K562 (cell line): ENCODE measurements around the gene LIAS. TPM values are rescaled to one million over a fixed set of nuclear protein-coding genes. Genes with fewer than 3 reads are reported as not detected.

Source experiments
- FOS ChIP-seq: IDR thresholded peaks from 3 replicates; pipeline ENCODE4 v1.6.1; 2011; ENCODE audit not compliant: insufficient read length; ENCODE audit errors: extremely low read depth
- SIN3B ChIP-seq: fragments of 450-650 bp; IDR thresholded peaks from 2 replicates; pipeline ENCODE4 v1.6.1; 2017; ENCODE audit warnings: low read depth, mild to moderate bottlenecking, moderate library complexity
- STAT5B ChIP-seq: fragments of 250-450 bp; sonication (Bioruptor Pico); IDR thresholded peaks from 2 replicates; pipeline ENCODE4 v1.8.0; 2021; ENCODE audit warnings: mild to moderate bottlenecking, inconsistent platforms
- TBL1XR1 ChIP-seq, 2 experiments: IDR thresholded peaks; 2 replicates each; pipeline ENCODE4 v1.6.1; 2012; ENCODE audit warnings: improper control_type of control experiment in 2 of 2, low read length in 2 of 2, mild to moderate bottlenecking in 1 of 2
- ZNF165 ChIP-seq: fragments of 250-450 bp; sonication (Bioruptor Pico); IDR thresholded peaks from 2 replicates; pipeline ENCODE4 v1.4.0; 2020; ENCODE audit warnings: borderline replicate concordance
- ZNF197 ChIP-seq: fragments of 200-800 bp; sonication (Bioruptor generic); IDR thresholded peaks from 2 replicates; pipeline ENCODE4 v1.6.1; 2016; ENCODE audit warnings: low read depth, missing genetic modification characterization, missing compliant biosample characterization
- ZNF3 ChIP-seq: fragments of 250-450 bp; sonication (Bioruptor Pico); IDR thresholded peaks from 2 replicates; pipeline ENCODE4 v1.5.0; 2021; ENCODE audit warnings: mild to moderate bottlenecking, moderate library complexity
- polyA plus RNA-seq, 8 experiments: library from polyadenylated mRNA; depleted of rRNA in 4 of 8; stranded (reverse) in 5 of 8; unstranded in 3 of 8; fragments of >200 nt; fragmentation: Nextera tagmentation in 2 of 8; fragmentation: Illumina TruSeq in 1 of 8; extraction: Ambion mirVana in 2 of 8; extraction: Trizol in 1 of 8; gene quantifications; 2 replicates each; pipeline versions ENCODE4 v1.2.1 to v1.2.3, GENCODE V29; 2011 to 2014; ENCODE audit warnings: inconsistent platforms in 1 of 8, missing spikeins in 1 of 8
- total RNA-seq, 7 experiments: library from RNA; depleted of rRNA in 6 of 7; stranded (reverse); fragments of >200 nt in 6 of 7; fragmentation: Illumina TruSeq in 2 of 7; extraction: Trizol in 2 of 7; gene quantifications; 2 replicates each; pipeline versions ENCODE4 v1.2.1 to v1.2.3, GENCODE V29; 2011 to 2021; ENCODE audit warnings: low replicate concordance in 1 of 7
- TF ChIP-seq, protein P1 (sequence below): fragments of 450-650 bp; IDR thresholded peaks from 2 replicates; pipeline ENCODE4 v1.6.1; 2016; ENCODE audit warnings: mild to moderate bottlenecking, moderate library complexity
- TF ChIP-seq, protein P2 (sequence below), 2 experiments: fragments of 450-650 bp in 1 of 2; sonication (generic) in 1 of 2; formaldehyde crosslinking in 1 of 2; IDR thresholded peaks in 1 of 2; conservative IDR thresholded peaks in 1 of 2; 2 replicates each; pipeline versions ENCODE4 v1.6.1 to v1.8.1; 2016 to 2023; ENCODE audit warnings: mild to moderate bottlenecking in 2 of 2, moderate library complexity in 2 of 2, inconsistent platforms in 1 of 2, missing genetic modification reagents in 1 of 2
- TF ChIP-seq, protein P3 (sequence below), 2 experiments: fragments of 250-450 bp in 1 of 2; fragments of 450-650 bp in 1 of 2; sonication (Bioruptor Pico) in 1 of 2; IDR thresholded peaks; 2 replicates each; pipeline versions ENCODE4 v1.6.1 to v1.8.0; 2016 to 2021; ENCODE audit warnings: mild to moderate bottlenecking in 2 of 2, moderate library complexity in 2 of 2, missing compliant biosample characterization in 1 of 2, missing genetic modification characterization in 1 of 2
- TF ChIP-seq, protein P4 (sequence below): fragments of 450-650 bp; formaldehyde crosslinking; IDR thresholded peaks from 2 replicates; pipeline ENCODE4 v1.4.0; 2022; ENCODE audit warnings: mild to moderate bottlenecking, moderate library complexity

Gene LIAS
- total and polyA plus RNA-seq, 9 of the 15 experiments (the other 6 are each of a cell fraction or from before 2014, with no cell fraction given) = 21.9 to 57.1 (median 42.1) TPM

DNA sequence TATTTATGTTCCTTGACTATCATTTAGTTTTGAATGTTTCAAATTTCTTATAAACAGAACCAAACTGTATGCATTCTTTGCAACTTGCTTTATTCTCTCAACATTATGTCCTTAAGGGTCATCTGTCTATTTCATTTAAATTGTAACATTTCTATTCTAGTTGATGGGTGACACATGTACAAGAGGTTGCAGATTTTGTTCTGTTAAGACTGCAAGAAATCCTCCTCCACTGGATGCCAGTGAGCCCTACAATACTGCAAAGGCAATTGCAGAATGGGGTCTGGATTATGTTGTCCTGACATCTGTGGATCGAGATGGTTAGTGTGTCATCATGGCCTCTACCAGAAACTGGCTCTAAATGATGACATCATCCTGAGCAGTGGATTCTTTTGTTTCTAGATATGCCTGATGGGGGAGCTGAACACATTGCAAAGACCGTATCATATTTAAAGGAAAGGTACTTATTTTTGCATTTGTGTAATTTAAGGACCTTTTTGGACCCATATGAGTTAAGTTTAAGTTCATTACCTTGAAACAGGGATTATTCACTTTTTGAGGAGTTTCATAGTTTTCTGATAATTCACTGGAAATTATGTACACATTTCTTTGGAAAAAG, 6.1 kb downstream of the LIAS start (continued):
- TF ChIP-seq SIN3B (no peak), ZNF3 (CRISPR knock-in tag) (no peak), ZNF197 (CRISPR knock-in tag) (no peak), ZNF165 (CRISPR knock-in tag) (no peak), TBL1XR1 (IDR thresholded peaks at IDR 0.05; ENCODE audit: low read length in 2 of 2) (no peak), STAT5B (CRISPR knock-in tag) (no peak), FOS (no peak)
- TF ChIP-seq, protein P1, sequence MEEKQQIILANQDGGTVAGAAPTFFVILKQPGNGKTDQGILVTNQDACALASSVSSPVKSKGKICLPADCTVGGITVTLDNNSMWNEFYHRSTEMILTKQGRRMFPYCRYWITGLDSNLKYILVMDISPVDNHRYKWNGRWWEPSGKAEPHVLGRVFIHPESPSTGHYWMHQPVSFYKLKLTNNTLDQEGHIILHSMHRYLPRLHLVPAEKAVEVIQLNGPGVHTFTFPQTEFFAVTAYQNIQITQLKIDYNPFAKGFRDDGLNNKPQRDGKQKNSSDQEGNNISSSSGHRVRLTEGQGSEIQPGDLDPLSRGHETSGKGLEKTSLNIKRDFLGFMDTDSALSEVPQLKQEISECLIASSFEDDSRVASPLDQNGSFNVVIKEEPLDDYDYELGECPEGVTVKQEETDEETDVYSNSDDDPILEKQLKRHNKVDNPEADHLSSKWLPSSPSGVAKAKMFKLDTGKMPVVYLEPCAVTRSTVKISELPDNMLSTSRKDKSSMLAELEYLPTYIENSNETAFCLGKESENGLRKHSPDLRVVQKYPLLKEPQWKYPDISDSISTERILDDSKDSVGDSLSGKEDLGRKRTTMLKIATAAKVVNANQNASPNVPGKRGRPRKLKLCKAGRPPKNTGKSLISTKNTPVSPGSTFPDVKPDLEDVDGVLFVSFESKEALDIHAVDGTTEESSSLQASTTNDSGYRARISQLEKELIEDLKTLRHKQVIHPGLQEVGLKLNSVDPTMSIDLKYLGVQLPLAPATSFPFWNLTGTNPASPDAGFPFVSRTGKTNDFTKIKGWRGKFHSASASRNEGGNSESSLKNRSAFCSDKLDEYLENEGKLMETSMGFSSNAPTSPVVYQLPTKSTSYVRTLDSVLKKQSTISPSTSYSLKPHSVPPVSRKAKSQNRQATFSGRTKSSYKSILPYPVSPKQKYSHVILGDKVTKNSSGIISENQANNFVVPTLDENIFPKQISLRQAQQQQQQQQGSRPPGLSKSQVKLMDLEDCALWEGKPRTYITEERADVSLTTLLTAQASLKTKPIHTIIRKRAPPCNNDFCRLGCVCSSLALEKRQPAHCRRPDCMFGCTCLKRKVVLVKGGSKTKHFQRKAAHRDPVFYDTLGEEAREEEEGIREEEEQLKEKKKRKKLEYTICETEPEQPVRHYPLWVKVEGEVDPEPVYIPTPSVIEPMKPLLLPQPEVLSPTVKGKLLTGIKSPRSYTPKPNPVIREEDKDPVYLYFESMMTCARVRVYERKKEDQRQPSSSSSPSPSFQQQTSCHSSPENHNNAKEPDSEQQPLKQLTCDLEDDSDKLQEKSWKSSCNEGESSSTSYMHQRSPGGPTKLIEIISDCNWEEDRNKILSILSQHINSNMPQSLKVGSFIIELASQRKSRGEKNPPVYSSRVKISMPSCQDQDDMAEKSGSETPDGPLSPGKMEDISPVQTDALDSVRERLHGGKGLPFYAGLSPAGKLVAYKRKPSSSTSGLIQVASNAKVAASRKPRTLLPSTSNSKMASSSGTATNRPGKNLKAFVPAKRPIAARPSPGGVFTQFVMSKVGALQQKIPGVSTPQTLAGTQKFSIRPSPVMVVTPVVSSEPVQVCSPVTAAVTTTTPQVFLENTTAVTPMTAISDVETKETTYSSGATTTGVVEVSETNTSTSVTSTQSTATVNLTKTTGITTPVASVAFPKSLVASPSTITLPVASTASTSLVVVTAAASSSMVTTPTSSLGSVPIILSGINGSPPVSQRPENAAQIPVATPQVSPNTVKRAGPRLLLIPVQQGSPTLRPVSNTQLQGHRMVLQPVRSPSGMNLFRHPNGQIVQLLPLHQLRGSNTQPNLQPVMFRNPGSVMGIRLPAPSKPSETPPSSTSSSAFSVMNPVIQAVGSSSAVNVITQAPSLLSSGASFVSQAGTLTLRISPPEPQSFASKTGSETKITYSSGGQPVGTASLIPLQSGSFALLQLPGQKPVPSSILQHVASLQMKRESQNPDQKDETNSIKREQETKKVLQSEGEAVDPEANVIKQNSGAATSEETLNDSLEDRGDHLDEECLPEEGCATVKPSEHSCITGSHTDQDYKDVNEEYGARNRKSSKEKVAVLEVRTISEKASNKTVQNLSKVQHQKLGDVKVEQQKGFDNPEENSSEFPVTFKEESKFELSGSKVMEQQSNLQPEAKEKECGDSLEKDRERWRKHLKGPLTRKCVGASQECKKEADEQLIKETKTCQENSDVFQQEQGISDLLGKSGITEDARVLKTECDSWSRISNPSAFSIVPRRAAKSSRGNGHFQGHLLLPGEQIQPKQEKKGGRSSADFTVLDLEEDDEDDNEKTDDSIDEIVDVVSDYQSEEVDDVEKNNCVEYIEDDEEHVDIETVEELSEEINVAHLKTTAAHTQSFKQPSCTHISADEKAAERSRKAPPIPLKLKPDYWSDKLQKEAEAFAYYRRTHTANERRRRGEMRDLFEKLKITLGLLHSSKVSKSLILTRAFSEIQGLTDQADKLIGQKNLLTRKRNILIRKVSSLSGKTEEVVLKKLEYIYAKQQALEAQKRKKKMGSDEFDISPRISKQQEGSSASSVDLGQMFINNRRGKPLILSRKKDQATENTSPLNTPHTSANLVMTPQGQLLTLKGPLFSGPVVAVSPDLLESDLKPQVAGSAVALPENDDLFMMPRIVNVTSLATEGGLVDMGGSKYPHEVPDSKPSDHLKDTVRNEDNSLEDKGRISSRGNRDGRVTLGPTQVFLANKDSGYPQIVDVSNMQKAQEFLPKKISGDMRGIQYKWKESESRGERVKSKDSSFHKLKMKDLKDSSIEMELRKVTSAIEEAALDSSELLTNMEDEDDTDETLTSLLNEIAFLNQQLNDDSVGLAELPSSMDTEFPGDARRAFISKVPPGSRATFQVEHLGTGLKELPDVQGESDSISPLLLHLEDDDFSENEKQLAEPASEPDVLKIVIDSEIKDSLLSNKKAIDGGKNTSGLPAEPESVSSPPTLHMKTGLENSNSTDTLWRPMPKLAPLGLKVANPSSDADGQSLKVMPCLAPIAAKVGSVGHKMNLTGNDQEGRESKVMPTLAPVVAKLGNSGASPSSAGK = 0 out of 2 replicates have a peak, but pooled peaks have one; percentile 33
- TF ChIP-seq, protein P2, sequence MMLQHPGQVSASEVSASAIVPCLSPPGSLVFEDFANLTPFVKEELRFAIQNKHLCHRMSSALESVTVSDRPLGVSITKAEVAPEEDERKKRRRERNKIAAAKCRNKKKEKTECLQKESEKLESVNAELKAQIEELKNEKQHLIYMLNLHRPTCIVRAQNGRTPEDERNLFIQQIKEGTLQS (IDR thresholded peaks at IDR 0.05) = peak; percentile 100
- TF ChIP-seq, protein P2 (CRISPR knock-in tag; conservative IDR thresholded peaks at IDR 0.05) = peak; percentile 72; the same call in 1 of the 2 replicates
- TF ChIP-seq, protein P3, sequence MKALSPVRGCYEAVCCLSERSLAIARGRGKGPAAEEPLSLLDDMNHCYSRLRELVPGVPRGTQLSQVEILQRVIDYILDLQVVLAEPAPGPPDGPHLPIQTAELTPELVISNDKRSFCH (CRISPR knock-in tag; IDR thresholded peaks at IDR 0.05) = no peak
- TF ChIP-seq, protein P3 (tag; IDR thresholded peaks at IDR 0.05) = no peak
- TF ChIP-seq, protein P4, sequence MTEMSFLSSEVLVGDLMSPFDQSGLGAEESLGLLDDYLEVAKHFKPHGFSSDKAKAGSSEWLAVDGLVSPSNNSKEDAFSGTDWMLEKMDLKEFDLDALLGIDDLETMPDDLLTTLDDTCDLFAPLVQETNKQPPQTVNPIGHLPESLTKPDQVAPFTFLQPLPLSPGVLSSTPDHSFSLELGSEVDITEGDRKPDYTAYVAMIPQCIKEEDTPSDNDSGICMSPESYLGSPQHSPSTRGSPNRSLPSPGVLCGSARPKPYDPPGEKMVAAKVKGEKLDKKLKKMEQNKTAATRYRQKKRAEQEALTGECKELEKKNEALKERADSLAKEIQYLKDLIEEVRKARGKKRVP (CRISPR knock-in tag) = 0 out of 2 replicates have a peak, but pooled peaks have one; percentile 49
